K562 (cell line): ENCODE data around the gene MIEF2.

Source experiments
- ARID4B ChIP-seq: sonication (generic); formaldehyde crosslinking; IDR thresholded peaks from 2 replicates; pipeline ENCODE4 v1.8.0; 2022; ENCODE audit warnings: mild to moderate bottlenecking, missing genetic modification reagents
- BRF1 ChIP-seq: IDR thresholded peaks from 3 replicates; pipeline ENCODE4 v1.6.1; 2011; ENCODE audit warnings: borderline replicate concordance, mild to moderate bottlenecking; ENCODE audit not compliant: insufficient read length; ENCODE audit errors: extremely low read depth
- CC2D1A ChIP-seq: fragments of 450-650 bp; IDR thresholded peaks from 2 replicates; pipeline ENCODE4 v1.6.1; 2017; ENCODE audit warnings: mild to moderate bottlenecking
- ELF4 ChIP-seq: fragments of 450-650 bp; formaldehyde crosslinking; IDR thresholded peaks from 2 replicates; pipeline ENCODE4 v1.4.0; 2022; ENCODE audit warnings: missing genetic modification characterization
- MAX ChIP-seq: sonication (generic); formaldehyde crosslinking; IDR thresholded peaks from 2 replicates; pipeline ENCODE4 v1.9.0; 2022; ENCODE audit warnings: mild to moderate bottlenecking, missing genetic modification reagents
- MLX ChIP-seq, 2 experiments: fragments of 450-650 bp in 1 of 2; sonication (generic) in 1 of 2; formaldehyde crosslinking; conservative IDR thresholded peaks; 2 replicates each; pipeline versions ENCODE4 v1.4.0 to v1.8.1; 2020 to 2022; ENCODE audit warnings: mild to moderate bottlenecking in 1 of 2, missing genetic modification reagents in 1 of 2
- POLR2A ChIP-seq: fragments of 450-650 bp; conservative IDR thresholded peaks from 2 replicates; pipeline ENCODE4 v1.6.1; 2016
- RAD21 ChIP-seq, 2 experiments: fragments of 250-450 bp in 1 of 2; fragments of 450-650 bp in 1 of 2; sonication (Bioruptor Pico) in 1 of 2; formaldehyde crosslinking in 1 of 2; IDR thresholded peaks in 1 of 2; conservative IDR thresholded peaks in 1 of 2; 2 replicates each; pipeline versions ENCODE4 v1.4.0 to v1.8.0; 2020 to 2022; ENCODE audit warnings: mild to moderate bottlenecking in 2 of 2, moderate library complexity in 1 of 2
- TEAD2 ChIP-seq: fragments of 450-650 bp; IDR thresholded peaks from 2 replicates; pipeline ENCODE4 v1.6.1; 2016; ENCODE audit warnings: missing genetic modification characterization, control low read depth, missing compliant biosample characterization
- ZNF354B ChIP-seq: fragments of 250-450 bp; sonication (Bioruptor Pico); IDR thresholded peaks from 2 replicates; pipeline ENCODE4 v1.4.0; 2020
- TF ChIP-seq, protein P1 (sequence below), 3 experiments: fragments of 200-800 bp in 1 of 3; fragments of 250-450 bp in 1 of 3; fragments of 450-650 bp in 1 of 3; sonication (Bioruptor Pico) in 1 of 3; sonication (Bioruptor generic) in 1 of 3; formaldehyde crosslinking in 1 of 3; IDR thresholded peaks; 2 replicates each; pipeline versions ENCODE4 v1.6.1 to v1.8.0; 2016 to 2022; ENCODE audit warnings: mild to moderate bottlenecking in 2 of 3, missing genetic modification characterization in 2 of 3, missing compliant biosample characterization in 1 of 3, moderate library complexity in 1 of 3

DNA sequence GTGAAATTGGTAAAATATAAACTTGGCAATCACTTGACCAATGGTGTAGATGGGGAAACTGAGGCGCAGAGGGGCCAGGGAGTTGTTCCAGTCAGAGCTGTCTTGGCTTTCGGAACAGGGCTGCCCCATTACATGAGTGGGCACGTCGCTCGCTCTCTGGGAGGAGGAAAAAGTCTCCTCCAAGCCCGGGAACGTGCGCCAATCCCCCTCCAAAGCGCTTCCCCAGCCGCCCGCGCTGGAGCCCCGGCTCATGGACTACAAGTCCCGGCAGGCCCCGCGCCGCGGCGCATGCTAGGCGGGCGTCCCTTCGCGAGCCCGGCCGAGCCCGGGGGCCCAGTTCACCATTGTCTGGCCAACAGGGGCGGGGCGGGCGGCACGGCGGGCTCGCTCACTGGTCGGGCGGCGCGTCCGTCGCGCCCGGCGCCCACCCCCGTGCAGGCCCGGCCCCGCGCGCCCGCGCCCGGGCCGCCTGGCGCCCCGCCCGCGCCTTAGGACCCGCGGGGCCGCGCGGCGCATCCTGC is 35.3 kb upstream of the MIEF2 start, which contains the start of gene LLGL1:
- TF ChIP-seq CC2D1A: no peak
- no peak for TF ChIP-seq RAD21 (CRISPR knock-in tag; conservative IDR thresholded peaks at IDR 0.05 in 1 of 2, IDR thresholded peaks at IDR 0.05 in 1 of 2)
- TF ChIP-seq MAX (CRISPR knock-in tag): no peak
- no peak for TF ChIP-seq ELF4
- no peak for TF ChIP-seq POLR2A
- TF ChIP-seq, protein P1, sequence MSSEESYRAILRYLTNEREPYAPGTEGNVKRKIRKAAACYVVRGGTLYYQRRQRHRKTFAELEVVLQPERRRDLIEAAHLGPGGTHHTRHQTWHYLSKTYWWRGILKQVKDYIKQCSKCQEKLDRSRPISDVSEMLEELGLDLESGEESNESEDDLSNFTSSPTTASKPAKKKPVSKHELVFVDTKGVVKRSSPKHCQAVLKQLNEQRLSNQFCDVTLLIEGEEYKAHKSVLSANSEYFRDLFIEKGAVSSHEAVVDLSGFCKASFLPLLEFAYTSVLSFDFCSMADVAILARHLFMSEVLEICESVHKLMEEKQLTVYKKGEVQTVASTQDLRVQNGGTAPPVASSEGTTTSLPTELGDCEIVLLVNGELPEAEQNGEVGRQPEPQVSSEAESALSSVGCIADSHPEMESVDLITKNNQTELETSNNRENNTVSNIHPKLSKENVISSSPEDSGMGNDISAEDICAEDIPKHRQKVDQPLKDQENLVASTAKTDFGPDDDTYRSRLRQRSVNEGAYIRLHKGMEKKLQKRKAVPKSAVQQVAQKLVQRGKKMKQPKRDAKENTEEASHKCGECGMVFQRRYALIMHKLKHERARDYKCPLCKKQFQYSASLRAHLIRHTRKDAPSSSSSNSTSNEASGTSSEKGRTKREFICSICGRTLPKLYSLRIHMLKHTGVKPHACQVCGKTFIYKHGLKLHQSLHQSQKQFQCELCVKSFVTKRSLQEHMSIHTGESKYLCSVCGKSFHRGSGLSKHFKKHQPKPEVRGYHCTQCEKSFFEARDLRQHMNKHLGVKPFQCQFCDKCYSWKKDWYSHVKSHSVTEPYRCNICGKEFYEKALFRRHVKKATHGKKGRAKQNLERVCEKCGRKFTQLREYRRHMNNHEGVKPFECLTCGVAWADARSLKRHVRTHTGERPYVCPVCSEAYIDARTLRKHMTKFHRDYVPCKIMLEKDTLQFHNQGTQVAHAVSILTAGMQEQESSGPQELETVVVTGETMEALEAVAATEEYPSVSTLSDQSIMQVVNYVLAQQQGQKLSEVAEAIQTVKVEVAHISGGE (CRISPR knock-in tag; IDR thresholded peaks at IDR 0.05): no peak
- no peak for TF ChIP-seq ARID4B (CRISPR knock-in tag)
- TF ChIP-seq BRF1: no peak
- TF ChIP-seq TEAD2: no peak
- TF ChIP-seq MLX (CRISPR knock-in tag; conservative IDR thresholded peaks at IDR 0.05): no peak
- TF ChIP-seq ZNF354B: no peak
